Measurements from ENCODE around the gene TNRC6B. TPM values are rescaled to one million over a fixed set of nuclear protein-coding genes. Genes with fewer than 3 reads are reported as not detected.

TNRC6B gene
- total and polyA plus RNA-seq, 2 of the 13 experiments (the other 11 are each of a cell fraction or from before 2014, with no cell fraction given), result 8.9 to 13.2 TPM

- TF ChIP-seq, protein P1, sequence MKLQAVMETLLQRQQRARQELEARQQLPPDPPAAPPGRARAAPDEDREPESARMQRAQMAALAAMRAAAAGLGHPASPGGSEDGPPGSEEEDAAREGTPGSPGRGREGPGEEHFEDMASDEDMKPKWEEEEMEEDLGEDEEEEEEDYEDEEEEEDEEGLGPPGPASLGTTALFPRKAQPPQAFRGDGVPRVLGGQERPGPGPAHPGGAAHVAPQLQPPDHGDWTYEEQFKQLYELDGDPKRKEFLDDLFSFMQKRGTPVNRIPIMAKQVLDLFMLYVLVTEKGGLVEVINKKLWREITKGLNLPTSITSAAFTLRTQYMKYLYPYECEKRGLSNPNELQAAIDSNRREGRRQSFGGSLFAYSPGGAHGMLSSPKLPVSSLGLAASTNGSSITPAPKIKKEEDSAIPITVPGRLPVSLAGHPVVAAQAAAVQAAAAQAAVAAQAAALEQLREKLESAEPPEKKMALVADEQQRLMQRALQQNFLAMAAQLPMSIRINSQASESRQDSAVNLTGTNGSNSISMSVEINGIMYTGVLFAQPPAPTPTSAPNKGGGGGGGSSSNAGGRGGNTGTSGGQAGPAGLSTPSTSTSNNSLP (IDR thresholded peaks at IDR 0.05; ENCODE audit: low read depth, low read length), result no peak
- TF ChIP-seq, protein P2, sequence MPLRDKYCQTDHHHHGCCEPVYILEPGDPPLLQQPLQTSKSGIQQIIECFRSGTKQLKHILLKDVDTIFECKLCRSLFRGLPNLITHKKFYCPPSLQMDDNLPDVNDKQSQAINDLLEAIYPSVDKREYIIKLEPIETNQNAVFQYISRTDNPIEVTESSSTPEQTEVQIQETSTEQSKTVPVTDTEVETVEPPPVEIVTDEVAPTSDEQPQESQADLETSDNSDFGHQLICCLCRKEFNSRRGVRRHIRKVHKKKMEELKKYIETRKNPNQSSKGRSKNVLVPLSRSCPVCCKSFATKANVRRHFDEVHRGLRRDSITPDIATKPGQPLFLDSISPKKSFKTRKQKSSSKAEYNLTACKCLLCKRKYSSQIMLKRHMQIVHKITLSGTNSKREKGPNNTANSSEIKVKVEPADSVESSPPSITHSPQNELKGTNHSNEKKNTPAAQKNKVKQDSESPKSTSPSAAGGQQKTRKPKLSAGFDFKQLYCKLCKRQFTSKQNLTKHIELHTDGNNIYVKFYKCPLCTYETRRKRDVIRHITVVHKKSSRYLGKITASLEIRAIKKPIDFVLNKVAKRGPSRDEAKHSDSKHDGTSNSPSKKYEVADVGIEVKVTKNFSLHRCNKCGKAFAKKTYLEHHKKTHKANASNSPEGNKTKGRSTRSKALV (CRISPR knock-in tag; IDR thresholded peaks at IDR 0.05), result no peak
- TF ChIP-seq SRSF1 (optimal IDR thresholded peaks at IDR 0.05; ENCODE audit: low read depth, low read length), result no peak
Observed at GRCh38 chr22:40243891-40244290, 66.2 kb downstream of the TNRC6B start (continued).

GRCh38 chr22:40244586-40244985 lies 66.9 kb downstream of the TNRC6B start:
- DNase-seq (ENCODE audit: low spot score), result no peak
- TF ChIP-seq, protein P3, sequence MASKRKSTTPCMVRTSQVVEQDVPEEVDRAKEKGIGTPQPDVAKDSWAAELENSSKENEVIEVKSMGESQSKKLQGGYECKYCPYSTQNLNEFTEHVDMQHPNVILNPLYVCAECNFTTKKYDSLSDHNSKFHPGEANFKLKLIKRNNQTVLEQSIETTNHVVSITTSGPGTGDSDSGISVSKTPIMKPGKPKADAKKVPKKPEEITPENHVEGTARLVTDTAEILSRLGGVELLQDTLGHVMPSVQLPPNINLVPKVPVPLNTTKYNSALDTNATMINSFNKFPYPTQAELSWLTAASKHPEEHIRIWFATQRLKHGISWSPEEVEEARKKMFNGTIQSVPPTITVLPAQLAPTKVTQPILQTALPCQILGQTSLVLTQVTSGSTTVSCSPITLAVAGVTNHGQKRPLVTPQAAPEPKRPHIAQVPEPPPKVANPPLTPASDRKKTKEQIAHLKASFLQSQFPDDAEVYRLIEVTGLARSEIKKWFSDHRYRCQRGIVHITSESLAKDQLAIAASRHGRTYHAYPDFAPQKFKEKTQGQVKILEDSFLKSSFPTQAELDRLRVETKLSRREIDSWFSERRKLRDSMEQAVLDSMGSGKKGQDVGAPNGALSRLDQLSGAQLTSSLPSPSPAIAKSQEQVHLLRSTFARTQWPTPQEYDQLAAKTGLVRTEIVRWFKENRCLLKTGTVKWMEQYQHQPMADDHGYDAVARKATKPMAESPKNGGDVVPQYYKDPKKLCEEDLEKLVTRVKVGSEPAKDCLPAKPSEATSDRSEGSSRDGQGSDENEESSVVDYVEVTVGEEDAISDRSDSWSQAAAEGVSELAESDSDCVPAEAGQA (IDR thresholded peaks at IDR 0.05; ENCODE audit: low read depth), result no peak
- TF ChIP-seq, protein P3 (CRISPR knock-in tag; IDR thresholded peaks at IDR 0.05; ENCODE audit: borderline replicate concordance), result no peak
- no peak for TF ChIP-seq ZFAT (CRISPR knock-in tag; conservative IDR thresholded peaks at IDR 0.05)
- CTCF ChIA-PET (ENCODE audit: low intra/inter-chr PET ratio, low total read pairs), result no interaction called here
- POLR2A ChIA-PET, result no interaction called here
- H3K9ac ChIP-seq (ENCODE audit: insufficient read depth, low read depth, low read length), result no peak overlapping the region
- no TSS peak for BruUV-seq (replicated peaks)
- H3K27ac ChIP-seq (ENCODE audit: extremely low read length, insufficient read depth, low read length), result no peak overlapping the region
- no peaks in the 10 kb centered on the region for H3K4me1 ChIP-seq (ENCODE audit: insufficient read depth, low read length)
- peaks cover 34% of the 10 kb centered on the region for H3K79me2 ChIP-seq (ENCODE audit: insufficient read depth, low read length)
- no peak overlapping the region for H2AFZ ChIP-seq (ENCODE audit: low read length)
- ATAC-seq, result no peak
- no peak overlapping the region for H3K4me2 ChIP-seq (ENCODE audit: low read depth, low read length)
- H3K4me3 ChIP-seq (replicated peaks in 1 of 3; ENCODE audit: insufficient read depth in 1 of 3, low read depth in 2 of 3, low read length in 3 of 3), result no peak overlapping the region
- in situ Hi-C loops (cut with HindIII; ENCODE audit: extremely low pct_ligation_motif_present, low pct_unique_long_range_greater_than_20kb) (no loop called here), intact Hi-C loops (cut with micrococcal nuclease; ENCODE audit: unreplicated experiment) (no loop called here)
- no peak for FAIRE-seq
- no peaks in the 10 kb centered on the region for H3K9me3 ChIP-seq (ENCODE audit: low read length)
- H4K20me1 ChIP-seq (ENCODE audit: insufficient read depth, low read length), result 0 out of 2 replicates have a peak, but pooled peaks cover 7% of the 10 kb centered on the region
- no peaks in the 10 kb centered on the region for H3K27me3 ChIP-seq (ENCODE audit: control insufficient read depth in 1 of 2, insufficient read depth in 2 of 2, low read length in 2 of 2)
- peaks cover 3 to 8% of the 10 kb centered on the region in 2 experiments; a peak in 3 of 5 replicates for H3K36me3 ChIP-seq (replicated peaks in 1 of 2; ENCODE audit: control insufficient read depth in 1 of 2, insufficient read depth in 2 of 2, low read length in 2 of 2)
- 98% methylated on average over 3 of the region's 3 CpGs for WGBS (ENCODE audit: low lambda C conversion rate)
